Stimulated activated CD8-positive, alpha-beta memory T cell treated with anti-CD3 and anti-CD28 coated beads, Interleukin-2, amount 100 ng/mL, for 48 hours (primary cell): Measurements from ENCODE around the gene PAFAH1B2.

ENCODE experiments used
- DNase-seq, 2 donors: peaks; one replicate each; pipeline ENCODE4 v3.0.0-alpha.2; 2020; ENCODE audit warnings: low read depth in 2 of 2

Gene PAFAH1B2

GRCh38 chr11:117220999-117221774 is 77.1 kb downstream of the PAFAH1B2 start:
- DNase-seq, result no peak

DNA sequence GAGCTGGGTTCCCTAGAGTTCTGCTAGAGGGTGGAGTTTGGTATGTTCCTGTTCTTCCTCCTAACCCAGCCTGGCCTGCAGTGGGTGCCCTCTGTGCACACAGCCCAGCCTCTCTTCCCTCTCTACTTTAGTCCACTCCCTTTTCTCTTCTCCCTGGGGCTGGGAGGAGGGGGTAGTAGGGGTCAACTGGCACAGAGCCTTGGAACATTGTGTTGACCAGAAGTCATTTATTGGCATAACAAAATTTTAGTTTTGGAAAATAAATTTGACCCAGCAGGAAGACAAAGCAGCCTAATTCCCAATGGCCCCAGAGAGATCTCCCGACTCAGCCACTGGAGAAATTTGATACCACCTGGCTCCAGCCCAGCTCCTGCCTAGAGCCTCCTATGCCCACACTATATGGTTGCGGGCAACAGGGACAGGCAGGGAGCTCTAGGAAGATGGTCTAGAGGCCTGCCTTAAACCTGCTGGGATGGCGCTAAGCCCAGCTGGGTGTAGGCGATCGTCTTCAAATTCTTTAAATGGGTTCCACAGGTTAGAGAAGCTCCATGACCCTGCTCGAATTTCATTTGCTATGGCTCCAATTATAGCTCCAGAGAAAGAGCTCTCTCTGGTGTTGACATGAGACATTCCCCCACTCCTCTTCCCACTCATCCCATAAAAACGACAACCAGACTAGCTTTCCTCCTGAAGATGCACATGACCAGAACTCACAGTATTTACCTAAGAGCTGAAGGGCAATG is 77.9 kb downstream of the PAFAH1B2 start:
- DNase-seq, result no peak

- no peak for DNase-seq
Measured at GRCh38 chr11:117222991-117223740, 79.1 kb downstream of the PAFAH1B2 start.

- DNase-seq, result no peak
Measured at GRCh38 chr11:117223741-117224689, 79.9 kb downstream of the PAFAH1B2 start.

DNA sequence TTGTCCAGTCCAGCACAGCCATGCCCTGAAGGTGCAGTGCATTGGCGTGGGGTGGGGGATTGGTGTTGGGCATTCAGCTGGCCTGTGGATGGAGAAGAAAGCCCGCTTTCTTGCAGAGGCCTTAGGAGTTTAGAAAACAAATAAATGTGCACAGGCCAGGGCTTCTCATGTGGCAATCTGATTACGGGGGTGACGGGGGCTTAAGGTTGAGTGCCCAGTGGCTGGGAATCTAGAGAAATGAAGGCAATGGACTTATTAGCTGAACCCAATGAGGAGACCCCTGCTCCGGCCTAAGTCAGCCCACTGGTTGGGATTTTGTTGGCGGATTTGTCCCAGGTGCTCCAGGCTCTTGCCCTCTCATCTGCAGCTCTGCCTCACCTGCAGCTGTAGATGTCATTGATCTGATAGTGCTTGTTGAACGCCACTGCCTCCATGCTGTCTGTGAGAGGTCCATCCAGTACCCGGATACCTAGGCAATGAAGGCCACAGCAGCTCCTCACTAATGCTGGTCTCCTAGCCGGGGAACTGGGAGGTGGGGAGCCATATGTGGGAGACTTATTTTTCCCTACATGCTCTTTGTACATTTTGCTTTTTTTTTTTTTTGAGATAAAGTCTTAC is 81.6 kb downstream of the PAFAH1B2 start:
- no peak for DNase-seq
